Raji (cell line): ENCODE results near the gene B3GNT3.

ENCODE experiments used
- POLR2A ChIP-seq: IDR thresholded peaks from 2 replicates; pipeline ENCODE4 v1.6.1; 2011; ENCODE audit warnings: low read depth, low read length, control low read depth; ENCODE audit not compliant: insufficient read depth

Gene B3GNT3

GRCh38 chr19:17758515-17758914, 36.4 kb upstream of the B3GNT3 start:
- no peak for TF ChIP-seq POLR2A

GRCh38 chr19:17761148-17761547, 33.8 kb upstream of the B3GNT3 start:
- TF ChIP-seq POLR2A: no peak

GRCh38 chr19:17762505-17763229, 32.3 kb upstream of the B3GNT3 start:
- no peak for TF ChIP-seq POLR2A

GRCh38 chr19:17764348-17764747, 30.6 kb upstream of the B3GNT3 start:
- TF ChIP-seq POLR2A: no peak

- TF ChIP-seq POLR2A: no peak
These were observed 29.8 kb upstream of the B3GNT3 start for GRCh38 chr19:17765069-17765618.

- no peak for TF ChIP-seq POLR2A
These were observed 28.3 kb upstream of the B3GNT3 start for GRCh38 chr19:17766543-17767131.

- TF ChIP-seq POLR2A: no peak
These were observed 27.4 kb upstream of the B3GNT3 start for GRCh38 chr19:17767559-17767958.

GRCh38 chr19:17770613-17771012, 24.3 kb upstream of the B3GNT3 start:
- TF ChIP-seq POLR2A: no peak

- no peak for TF ChIP-seq POLR2A
These were observed 22.8 kb upstream of the B3GNT3 start for GRCh38 chr19:17772172-17772571.

- no peak for TF ChIP-seq POLR2A
These were observed 19.6 kb upstream of the B3GNT3 start for GRCh38 chr19:17775245-17775927.

- no peak for TF ChIP-seq POLR2A
These were observed 18.7 kb upstream of the B3GNT3 start for GRCh38 chr19:17775991-17776803.

GRCh38 chr19:17778251-17778967, 16.5 kb upstream of the B3GNT3 start:
- no peak for TF ChIP-seq POLR2A

- TF ChIP-seq POLR2A: no peak
These were observed 15.7 kb upstream of the B3GNT3 start for GRCh38 chr19:17778968-17779929.
